ENCODE measurements around the gene SCLT1.

The SCLT1 gene

GRCh38 chr4:128837198-128837597 is 256.1 kb downstream of the SCLT1 start:
- no peak for DNase-seq

GRCh38 chr4:128835498-128836222 is 257.7 kb downstream of the SCLT1 start:
- DNase-seq, result no peak
